ENCODE data around the gene EPHB4.
A peak's percentile ranks its signal among the peaks of the same experiment; 100 is the strongest.
"Not testable (repeated sequence)": the region's sequence is repeated elsewhere in the genome, so short reads cannot be mapped to it uniquely, and the experiment has no call there.

- not testable (repeated sequence) for TF ChIP-seq CTCF (tag by site-specific recombination; IDR thresholded peaks at IDR 0.05); ATF2 (tag by site-specific recombination; IDR thresholded peaks at IDR 0.05; ENCODE audit: low read depth); ZNF529 (tag by site-specific recombination; IDR thresholded peaks at IDR 0.05; ENCODE audit: insufficient replicate concordance); PRDM2 (tag by site-specific recombination; IDR thresholded peaks at IDR 0.05; ENCODE audit: borderline replicate concordance); ZNF830 (tag by site-specific recombination; IDR thresholded peaks at IDR 0.05; ENCODE audit: low read depth); PRDM1 (tag by site-specific recombination; IDR thresholded peaks at IDR 0.05); ZBTB21 (tag by site-specific recombination; IDR thresholded peaks at IDR 0.05); GLIS2 (tag by site-specific recombination; IDR thresholded peaks at IDR 0.05); ZNF837 (tag by site-specific recombination; IDR thresholded peaks at IDR 0.05); ZBTB7A (tag by site-specific recombination; IDR thresholded peaks at IDR 0.05; ENCODE audit: low read depth)
- peak; percentile 99 for TF ChIP-seq ZNF121 (tag by site-specific recombination; IDR thresholded peaks at IDR 0.05)
These were observed 20.4 kb downstream of the EPHB4 start for GRCh38 chr7:100806883-100807282.
